ENCODE data around the gene OSBPL2. TPM values are rescaled to one million over a fixed set of nuclear protein-coding genes. Genes with fewer than 3 reads are reported as not detected.

Gene OSBPL2
- 42.4 TPM for total RNA-seq (ENCODE audit: insufficient read depth, low replicate concordance)

DNA sequence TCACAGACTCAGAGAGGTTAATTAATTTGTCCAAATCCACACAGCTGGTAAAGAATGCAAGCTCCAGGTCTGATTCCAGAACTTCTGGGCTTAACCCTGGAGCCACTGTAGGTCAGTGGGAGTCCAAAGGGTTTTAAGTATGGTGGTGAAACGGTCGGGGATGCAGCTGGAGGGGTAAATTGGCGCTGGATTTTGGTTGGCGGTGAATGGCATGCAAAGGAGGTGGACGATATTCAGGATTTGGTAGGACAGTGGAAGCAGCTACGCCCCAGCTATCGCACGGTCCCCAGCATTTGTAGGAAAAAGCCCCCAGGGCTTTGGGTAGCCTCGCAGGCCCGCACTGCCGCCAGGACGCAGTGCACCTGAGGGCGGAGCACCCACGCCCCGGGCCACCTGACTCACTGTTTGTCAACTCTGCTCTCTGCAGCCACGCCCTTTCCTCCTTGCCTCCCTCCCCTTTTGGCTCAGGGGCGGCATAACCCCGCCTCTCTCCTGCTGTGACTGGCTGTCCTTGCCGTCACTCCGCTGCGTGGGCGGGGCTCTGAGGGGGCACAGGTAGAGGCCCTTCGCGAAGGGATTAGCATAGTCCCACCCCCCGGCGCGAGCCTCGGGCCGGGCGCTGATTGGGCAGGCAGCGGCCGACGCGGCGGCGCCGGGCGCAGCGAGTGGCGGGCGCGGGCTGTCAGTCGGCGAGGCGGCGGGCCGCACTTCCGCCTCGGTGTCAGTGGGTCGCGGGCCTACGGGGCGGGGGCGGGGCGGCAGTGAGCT lies at the start of gene OSBPL2:
OSBPL2 (plus strand) TSS at position 721 of the 768 bp plus-strand sequence. CDS start 17,664 bp downstream, outside the sequence.
- DNase-seq (ENCODE audit: low spot score) = peak; percentile 99

DNA sequence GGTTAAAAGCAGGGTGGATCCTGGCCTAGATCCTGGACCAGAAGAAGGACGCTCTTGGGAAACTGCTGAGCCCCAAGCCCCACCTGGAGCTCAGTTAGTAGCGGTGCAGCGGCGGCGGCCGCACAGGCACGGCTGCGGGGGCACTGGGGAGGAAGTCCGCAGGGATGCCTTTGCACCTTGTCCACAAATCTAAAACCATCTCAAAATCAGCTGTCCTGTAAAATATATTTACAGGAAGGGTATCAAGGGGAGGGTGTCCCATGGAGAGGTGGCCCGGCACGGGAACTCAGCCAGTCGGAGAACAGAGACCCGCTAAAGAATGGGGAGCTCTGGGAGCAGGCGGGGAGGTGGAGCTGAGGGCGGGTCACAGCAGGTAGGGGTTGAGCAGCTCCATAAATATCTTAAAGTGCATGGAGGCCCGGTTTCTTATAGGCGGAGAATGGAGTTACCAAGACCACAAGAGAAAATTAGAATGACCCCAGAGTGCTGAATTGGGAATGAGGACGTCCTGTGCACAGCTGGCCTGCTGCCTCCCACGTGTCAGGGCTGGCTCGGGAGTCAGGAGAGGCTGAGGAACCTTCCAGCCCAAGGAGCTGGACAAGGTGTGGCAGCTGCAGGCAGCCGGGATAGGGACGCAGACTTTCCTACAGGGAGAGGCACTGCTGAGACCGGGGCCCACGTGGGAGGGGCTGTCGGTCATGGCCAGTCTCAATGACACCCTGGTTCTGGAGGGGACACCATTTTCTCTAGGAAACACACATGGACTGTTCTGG lies 47.5 kb upstream of the OSBPL2 start:
- DNase-seq (ENCODE audit: low spot score) = no peak

- no peak for DNase-seq (ENCODE audit: low spot score)
Observed at GRCh38 chr20:62191781-62192559, 46.4 kb upstream of the OSBPL2 start.

DNA sequence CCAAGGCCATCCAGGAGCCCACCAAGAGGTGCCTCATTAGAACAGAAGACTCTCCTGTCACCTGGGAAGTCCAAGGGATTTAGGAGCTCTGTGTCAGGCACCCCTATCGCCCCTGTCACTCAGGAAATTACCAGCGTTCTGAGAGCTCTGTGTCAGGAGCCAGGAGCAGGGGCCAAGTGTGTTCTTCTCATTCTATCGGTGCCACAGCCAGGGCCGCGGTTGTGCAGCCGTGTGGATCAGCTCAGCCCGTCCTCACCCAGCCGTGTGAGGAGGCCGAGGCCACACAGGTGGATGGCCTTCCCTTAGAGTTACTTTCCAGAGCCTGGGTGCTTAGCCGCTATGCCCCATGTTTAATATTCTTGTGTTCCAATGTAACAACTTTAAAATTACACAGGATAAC lies 45.7 kb upstream of the OSBPL2 start:
- DNase-seq (ENCODE audit: low spot score) = no peak

GRCh38 chr20:62193079-62194025 lies 45.0 kb upstream of the OSBPL2 start:
- DNase-seq (ENCODE audit: low spot score) = no peak

- DNase-seq (ENCODE audit: low spot score) = no peak
Observed at GRCh38 chr20:62195075-62195405, 43.3 kb upstream of the OSBPL2 start.

GRCh38 chr20:62195736-62196135 lies 42.6 kb upstream of the OSBPL2 start:
- no peak for DNase-seq (ENCODE audit: low spot score)

DNA sequence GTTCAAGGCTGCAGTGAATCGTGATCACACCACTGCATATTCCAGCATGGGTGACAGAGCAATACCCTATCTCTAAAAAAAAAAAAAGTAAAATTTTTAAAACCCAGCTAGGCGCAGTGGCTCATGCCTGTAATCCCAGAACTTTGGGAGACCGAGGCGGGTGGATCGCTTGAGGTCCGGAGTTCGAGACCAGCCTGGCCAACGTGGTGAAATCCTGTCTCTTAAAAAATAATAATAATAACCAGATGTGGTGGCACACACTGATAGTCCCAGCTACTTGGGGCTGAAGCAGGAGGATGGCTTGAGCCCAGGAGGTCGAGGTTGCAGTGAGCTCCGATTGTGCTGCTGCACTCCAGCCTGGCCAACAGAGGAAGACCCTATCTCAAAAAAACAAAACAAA lies 42.0 kb upstream of the OSBPL2 start:
- DNase-seq (ENCODE audit: low spot score) = no peak

DNA sequence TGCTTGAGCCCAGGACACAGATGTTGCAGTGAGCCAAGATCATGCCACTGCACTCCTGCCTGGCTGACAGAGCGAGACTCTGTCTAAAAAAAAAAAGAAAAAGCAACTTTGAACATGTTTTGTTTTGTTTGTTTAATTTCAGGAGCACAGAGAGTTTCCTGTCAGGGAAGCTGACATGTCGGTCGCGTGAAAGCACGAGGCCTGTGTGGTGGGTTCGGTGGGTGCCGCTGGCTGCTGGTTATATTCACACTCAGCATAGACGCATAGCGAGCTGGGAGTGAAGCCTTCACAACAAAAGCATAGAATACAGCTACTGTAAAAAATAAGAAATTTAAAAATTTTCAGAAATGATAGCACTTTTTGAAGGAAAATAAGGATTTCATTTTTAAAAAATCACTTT lies 41.0 kb upstream of the OSBPL2 start:
- no peak for DNase-seq (ENCODE audit: low spot score)

DNA sequence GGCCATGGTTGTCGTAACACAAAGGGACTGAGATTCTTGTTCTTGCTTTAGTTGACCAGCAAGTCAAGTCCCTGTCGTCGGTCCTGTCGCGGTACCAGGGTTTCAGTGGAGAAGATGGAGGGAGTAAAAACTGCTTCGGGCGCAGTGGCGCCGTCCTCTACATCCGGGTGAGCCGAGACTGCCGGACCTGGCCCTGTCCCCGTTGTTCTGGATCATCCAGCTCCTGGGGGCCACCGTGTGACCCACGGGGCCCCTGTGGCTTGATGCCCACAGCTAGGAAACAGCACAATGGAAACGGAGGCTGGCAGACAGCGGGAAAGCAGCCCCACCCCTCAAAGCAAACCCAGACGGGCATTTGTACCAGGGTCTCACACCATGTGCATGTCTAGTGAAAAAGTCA lies 40.5 kb upstream of the OSBPL2 start:
- DNase-seq (ENCODE audit: low spot score) = no peak

GRCh38 chr20:62198496-62198895 lies 39.8 kb upstream of the OSBPL2 start:
- no peak for DNase-seq (ENCODE audit: low spot score)

DNA sequence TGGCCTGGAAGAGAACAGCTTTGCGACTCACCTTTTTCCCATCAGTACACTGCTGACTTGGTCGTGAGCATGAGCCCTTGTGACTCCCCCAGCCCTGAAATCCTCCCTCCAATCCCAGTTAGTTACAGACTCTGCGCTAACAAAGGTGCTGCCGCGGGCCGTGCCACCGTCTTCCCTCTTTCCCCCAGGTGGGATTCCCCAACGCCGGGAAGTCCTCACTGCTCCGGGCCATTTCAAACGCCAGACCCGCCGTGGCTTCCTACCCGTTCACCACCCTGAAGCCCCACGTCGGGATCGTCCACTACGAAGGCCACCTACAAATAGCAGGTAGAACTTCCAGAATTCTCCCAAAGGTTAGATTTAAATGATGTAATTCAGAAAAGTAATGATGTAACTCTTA lies 39.4 kb upstream of the OSBPL2 start:
- no peak for DNase-seq (ENCODE audit: low spot score)

DNA sequence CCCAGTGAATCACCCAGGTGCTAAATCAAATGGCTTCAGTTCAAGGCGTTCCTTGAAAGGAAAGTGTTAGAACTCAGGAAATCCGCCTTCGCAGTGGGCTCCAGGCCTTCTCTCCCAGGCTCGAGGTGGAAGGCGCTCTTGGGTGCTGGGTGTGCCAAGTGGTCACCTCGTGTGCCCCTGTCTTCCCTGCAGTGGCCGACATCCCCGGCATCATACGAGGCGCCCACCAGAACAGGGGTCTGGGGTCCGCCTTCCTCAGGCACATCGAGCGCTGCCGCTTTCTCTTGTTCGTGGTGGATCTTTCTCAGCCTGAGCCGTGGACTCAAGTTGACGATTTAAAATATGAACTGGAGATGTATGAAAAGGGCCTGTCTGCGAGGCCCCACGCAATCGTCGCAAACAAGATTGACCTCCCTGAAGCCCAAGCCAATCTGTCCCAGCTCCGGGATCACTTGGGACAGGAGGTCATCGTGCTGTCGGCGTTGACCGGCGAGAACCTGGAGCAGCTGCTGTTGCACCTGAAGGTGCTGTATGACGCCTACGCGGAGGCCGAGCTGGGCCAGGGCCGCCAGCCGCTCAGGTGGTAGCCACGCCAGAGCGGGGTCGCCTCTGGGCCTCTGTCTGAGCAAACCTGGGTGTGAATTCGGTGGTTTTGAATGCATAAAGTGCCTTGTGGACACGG lies 37.7 kb upstream of the OSBPL2 start:
- DNase-seq (ENCODE audit: low spot score) = no peak

DNA sequence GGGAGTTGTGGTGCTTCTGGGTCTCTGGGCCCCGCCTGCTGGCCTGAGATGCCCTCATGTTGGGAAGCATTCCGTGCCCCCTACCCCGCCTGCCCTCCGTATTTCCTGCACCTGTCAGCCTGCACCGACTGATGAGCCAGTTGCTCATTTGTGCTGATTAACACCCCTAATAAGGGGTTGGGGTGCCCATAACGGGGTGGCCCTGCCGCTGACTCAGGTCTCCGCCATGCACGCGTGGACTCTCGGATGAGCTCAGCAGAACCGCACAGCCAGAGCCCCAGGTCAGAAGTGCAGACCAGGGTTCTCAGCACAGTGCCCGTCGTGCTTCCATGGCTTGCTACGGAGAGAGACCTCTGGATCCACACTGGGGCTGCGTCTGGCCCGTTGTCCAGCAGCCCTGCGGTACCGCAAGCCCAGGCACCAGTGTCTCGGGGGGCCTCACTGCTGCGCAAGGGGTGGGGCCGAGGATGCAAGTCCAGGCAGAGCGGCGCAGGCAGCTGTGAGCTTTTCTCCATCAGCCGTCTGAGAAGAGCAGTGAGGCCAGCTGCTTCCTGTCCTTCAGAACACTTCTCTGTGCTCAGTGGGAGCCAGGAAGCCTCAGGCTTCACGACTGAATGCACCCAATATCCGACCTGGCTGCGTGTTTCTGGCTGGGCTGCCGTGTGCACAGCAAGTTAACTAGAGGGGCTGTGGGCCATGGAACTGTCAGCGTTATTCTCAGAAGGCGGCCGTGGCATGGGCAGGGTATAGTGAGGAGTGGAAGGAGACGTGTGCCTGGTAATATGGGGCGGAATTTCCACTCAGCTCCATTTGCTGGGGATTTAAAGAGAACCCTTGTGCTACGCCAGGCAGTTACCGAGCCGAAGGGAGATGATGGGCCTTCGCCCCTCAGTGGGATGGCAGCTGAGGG lies 36.9 kb upstream of the OSBPL2 start:
- no peak for DNase-seq (ENCODE audit: low spot score)

GRCh38 chr20:62202083-62202395 lies 36.3 kb upstream of the OSBPL2 start:
- no peak for DNase-seq (ENCODE audit: low spot score)

DNA sequence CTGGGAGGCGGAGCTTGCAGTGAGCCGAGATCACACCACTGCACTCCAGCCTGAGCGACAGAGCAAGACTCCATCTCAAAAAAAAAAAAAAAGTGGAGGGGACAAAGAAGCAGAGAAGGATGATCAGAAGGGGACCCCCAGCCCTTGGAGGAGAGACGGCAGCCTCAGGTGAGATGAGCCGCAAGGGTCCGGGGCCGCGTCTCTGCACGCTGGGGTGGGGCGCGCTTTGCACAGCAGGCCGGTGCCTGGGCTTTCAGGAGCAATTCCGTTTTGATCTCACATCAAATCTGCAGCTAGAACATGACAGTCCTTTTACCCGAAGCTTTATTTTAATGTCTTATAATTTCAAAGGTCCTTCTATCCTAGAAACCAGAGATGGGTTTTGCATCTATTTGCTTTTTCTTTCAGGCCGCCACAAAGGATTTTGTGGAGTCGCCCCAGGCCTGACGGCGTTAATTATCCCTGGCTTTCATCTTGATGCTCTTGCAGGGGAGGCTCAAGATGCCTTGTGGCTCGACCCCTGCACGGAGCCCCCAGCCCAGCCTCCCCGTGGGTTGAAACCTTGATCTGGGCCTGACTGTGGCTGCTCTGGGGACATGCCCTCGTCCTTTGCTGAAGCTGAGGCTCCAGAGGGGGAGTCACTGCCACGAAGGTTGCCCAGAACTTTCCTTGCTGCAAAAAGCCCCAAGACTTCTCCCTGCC lies 35.5 kb upstream of the OSBPL2 start:
- DNase-seq (ENCODE audit: low spot score) = no peak

- DNase-seq (ENCODE audit: low spot score) = no peak
Observed at GRCh38 chr20:62203378-62204030, 34.8 kb upstream of the OSBPL2 start.

DNA sequence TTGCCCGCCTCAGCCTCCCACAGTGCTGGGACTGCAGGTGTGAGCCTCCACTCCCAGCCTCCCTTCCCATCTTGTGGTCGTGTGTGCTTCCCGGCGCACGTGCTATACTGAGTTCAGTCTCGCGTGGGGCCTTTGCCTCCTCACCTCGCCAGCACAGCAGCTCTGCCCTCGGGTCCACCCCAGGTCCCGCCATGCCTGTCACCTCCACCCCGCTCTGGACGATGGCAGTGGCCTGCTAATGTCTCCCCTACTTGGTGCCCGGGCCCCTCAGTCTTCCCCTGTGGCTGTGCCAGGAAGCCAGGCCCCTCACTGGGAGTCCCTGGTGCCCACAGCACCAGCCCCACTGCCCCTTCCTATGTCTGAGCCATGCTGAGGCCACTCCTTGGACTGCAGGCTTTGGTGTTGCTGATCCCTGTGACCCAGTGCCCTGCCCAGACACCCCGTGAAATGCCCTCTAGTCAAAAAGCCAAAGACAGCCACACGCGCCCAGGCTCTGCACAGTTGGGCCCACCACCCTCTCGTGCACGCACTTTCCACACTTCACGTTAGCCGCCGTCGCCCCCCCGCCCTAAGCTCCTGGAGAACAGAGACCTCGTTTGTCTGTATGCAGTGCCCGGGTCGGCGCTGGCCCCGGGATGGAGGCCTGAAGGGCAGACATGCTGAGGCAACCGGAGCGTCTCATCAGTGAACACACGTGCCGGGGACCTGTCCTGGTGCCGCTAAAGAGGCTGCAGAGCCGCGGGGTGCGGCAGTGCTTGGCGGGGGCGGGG lies 32.5 kb upstream of the OSBPL2 start:
- no peak for DNase-seq (ENCODE audit: low spot score)

All from umbilical cord (tissue), 2 donors.